Cortex of kidney (tissue), 1 donor: ENCODE data around the gene ARHGEF4.

ENCODE experiments used
- DNase-seq: peaks from one replicate; lab custom pipeline; 2025; lab: John Stamatoyannopoulos, UW

The ARHGEF4 gene

GRCh38 chr2:130818809-130819208, 17.9 kb upstream of the ARHGEF4 start:
- DNase-seq = no peak

- no peak for DNase-seq
Observed at GRCh38 chr2:130819226-130819607, 17.5 kb upstream of the ARHGEF4 start.

GRCh38 chr2:130819608-130820278, 17.0 kb upstream of the ARHGEF4 start:
- DNase-seq = no peak

GRCh38 chr2:130820279-130820861, 16.3 kb upstream of the ARHGEF4 start:
- no peak for DNase-seq

- no peak for DNase-seq
Observed at GRCh38 chr2:130821867-130822266, 14.8 kb upstream of the ARHGEF4 start.

GRCh38 chr2:130822766-130823165, 13.9 kb upstream of the ARHGEF4 start:
- no peak for DNase-seq

GRCh38 chr2:130823171-130823885, 13.4 kb upstream of the ARHGEF4 start:
- no peak for DNase-seq

GRCh38 chr2:130823886-130824491, 12.7 kb upstream of the ARHGEF4 start:
- no peak for DNase-seq

GRCh38 chr2:130824492-130825061, 12.1 kb upstream of the ARHGEF4 start:
- no peak for DNase-seq

GRCh38 chr2:130825231-130825965, 11.3 kb upstream of the ARHGEF4 start:
- no peak for DNase-seq

GRCh38 chr2:130825966-130826253, 10.8 kb upstream of the ARHGEF4 start:
- no peak for DNase-seq

- DNase-seq = no peak
Observed at GRCh38 chr2:130826419-130826818, 10.3 kb upstream of the ARHGEF4 start.

- DNase-seq = no peak
Observed at GRCh38 chr2:130826821-130827501, 9.8 kb upstream of the ARHGEF4 start.

- DNase-seq = no peak
Observed at GRCh38 chr2:130827502-130828251, 9.0 kb upstream of the ARHGEF4 start.

- DNase-seq = no peak
Observed at GRCh38 chr2:130828461-130828860, 8.3 kb upstream of the ARHGEF4 start.

GRCh38 chr2:130829015-130829414, 7.7 kb upstream of the ARHGEF4 start:
- no peak for DNase-seq

- DNase-seq = no peak
Observed at GRCh38 chr2:130830538-130830937, 6.2 kb upstream of the ARHGEF4 start.

- no peak for DNase-seq
Observed at GRCh38 chr2:130831356-130831755, 5.4 kb upstream of the ARHGEF4 start.

- DNase-seq = no peak
Observed at GRCh38 chr2:130832296-130832940, 4.3 kb upstream of the ARHGEF4 start.
